GM19193 (cell line): Measurements from ENCODE around the gene PELI2.

Source experiments
- POLR2A ChIP-seq: IDR thresholded peaks from 4 replicates; pipeline ENCODE4 v1.6.1; 2011; ENCODE audit not compliant: insufficient read depth, insufficient read length; ENCODE audit errors: extremely low read depth

The PELI2 gene

GRCh38 chr14:56268039-56268438 is 149.8 kb downstream of the PELI2 start:
- TF ChIP-seq POLR2A, result no peak

GRCh38 chr14:56268673-56269072 is 150.5 kb downstream of the PELI2 start:
- no peak for TF ChIP-seq POLR2A

- TF ChIP-seq POLR2A, result no peak
Observed at GRCh38 chr14:56270921-56271320, 152.7 kb downstream of the PELI2 start.

GRCh38 chr14:56271970-56272369 is 153.8 kb downstream of the PELI2 start:
- TF ChIP-seq POLR2A, result no peak

GRCh38 chr14:56273155-56273554 is 154.9 kb downstream of the PELI2 start:
- no peak for TF ChIP-seq POLR2A

- TF ChIP-seq POLR2A, result no peak
Observed at GRCh38 chr14:56273951-56274350, 155.7 kb downstream of the PELI2 start.

GRCh38 chr14:56274556-56274955 is 156.3 kb downstream of the PELI2 start:
- TF ChIP-seq POLR2A, result no peak

GRCh38 chr14:56276108-56276507 is 157.9 kb downstream of the PELI2 start:
- no peak for TF ChIP-seq POLR2A

GRCh38 chr14:56278383-56278782 is 160.2 kb downstream of the PELI2 start:
- TF ChIP-seq POLR2A, result no peak

- no peak for TF ChIP-seq POLR2A
Observed at GRCh38 chr14:56280843-56281242, 162.6 kb downstream of the PELI2 start.

GRCh38 chr14:56282179-56282578 is 164.0 kb downstream of the PELI2 start:
- no peak for TF ChIP-seq POLR2A

- TF ChIP-seq POLR2A, result no peak
Observed at GRCh38 chr14:56284641-56285040, 166.4 kb downstream of the PELI2 start.

- no peak for TF ChIP-seq POLR2A
Observed at GRCh38 chr14:56289155-56289554, 170.9 kb downstream of the PELI2 start.

GRCh38 chr14:56290195-56290594 is 172.0 kb downstream of the PELI2 start:
- no peak for TF ChIP-seq POLR2A

- TF ChIP-seq POLR2A, result no peak
Observed at GRCh38 chr14:56292970-56293369, 174.8 kb downstream of the PELI2 start.

- TF ChIP-seq POLR2A, result no peak
Observed at GRCh38 chr14:56293506-56293905, 175.3 kb downstream of the PELI2 start.

- TF ChIP-seq POLR2A, result no peak
Observed at GRCh38 chr14:56294128-56294527, 175.9 kb downstream of the PELI2 start.

- no peak for TF ChIP-seq POLR2A
Observed at GRCh38 chr14:56295743-56296142, 177.5 kb downstream of the PELI2 start.

- no peak for TF ChIP-seq POLR2A
Observed at GRCh38 chr14:56297449-56297848, 179.2 kb downstream of the PELI2 start.
